K562 (cell line): ENCODE measurements around the gene RBX1.

Source experiments
- CHCHD3 ChIP-seq: fragments of 250-450 bp; sonication (Bioruptor Pico); IDR thresholded peaks from 2 replicates; pipeline ENCODE4 v2.1.2; 2022; ENCODE audit warnings: mild to moderate bottlenecking
- CHD4 ChIP-seq: fragments of 200-600 bp; sonication (generic); IDR thresholded peaks from 3 replicates; pipeline ENCODE4 v1.6.1; 2012; ENCODE audit warnings: low read depth, mild to moderate bottlenecking, mixed read lengths, low read length, inconsistent platforms; ENCODE audit not compliant: insufficient read depth, insufficient replicate concordance, poor library complexity, severe bottlenecking
- EZH2 ChIP-seq: IDR thresholded peaks from 2 replicates; pipeline ENCODE4 v1.6.1; 2012; ENCODE audit warnings: low read depth, mild to moderate bottlenecking, inconsistent platforms, low read length, borderline replicate concordance
- MEF2A ChIP-seq: IDR thresholded peaks from 2 replicates; pipeline ENCODE4 v1.6.1; 2011; ENCODE audit warnings: low read depth, mild to moderate bottlenecking, low read length, moderate library complexity; ENCODE audit not compliant: control insufficient read depth
- MEIS2 ChIP-seq: fragments of 450-650 bp; IDR thresholded peaks from 2 replicates; pipeline ENCODE4 v1.6.1; 2014; ENCODE audit warnings: mild to moderate bottlenecking; ENCODE audit not compliant: partially characterized antibody
- NR3C1 ChIP-seq: sonication (generic); formaldehyde crosslinking; IDR thresholded peaks from 2 replicates; pipeline ENCODE4 v1.8.1; 2022; ENCODE audit warnings: missing genetic modification reagents
- POLR2A ChIP-seq: fragments of 450-650 bp; conservative IDR thresholded peaks from 2 replicates; pipeline ENCODE4 v1.6.1; 2016
- POLR2AphosphoS5 ChIP-seq: IDR thresholded peaks from 2 replicates; pipeline ENCODE4 v1.6.1; 2011; ENCODE audit warnings: mild to moderate bottlenecking, low read depth, low read length, moderate library complexity; ENCODE audit not compliant: control insufficient read depth, insufficient read depth
- RFX5 ChIP-seq: IDR thresholded peaks from 2 replicates; pipeline ENCODE4 v1.6.1; 2011; ENCODE audit warnings: low read depth, mild to moderate bottlenecking, improper control_type of control experiment, low read length
- THRA ChIP-seq: fragments of 450-650 bp; IDR thresholded peaks from 2 replicates; pipeline ENCODE4 v1.6.1; 2017; ENCODE audit warnings: mild to moderate bottlenecking, moderate library complexity
- ZNF23 ChIP-seq: fragments of 250-450 bp; sonication (Bioruptor Pico); IDR thresholded peaks from 2 replicates; pipeline ENCODE4 v1.4.0; 2020; ENCODE audit warnings: mild to moderate bottlenecking
- ZNF232 ChIP-seq: sonication (generic); formaldehyde crosslinking; IDR thresholded peaks from 2 replicates; pipeline ENCODE4 v1.8.0; 2022; ENCODE audit warnings: mild to moderate bottlenecking, missing genetic modification reagents
- ZNF444 ChIP-seq: fragments of 250-450 bp; sonication (Bioruptor Pico); IDR thresholded peaks from 2 replicates; pipeline ENCODE4 v1.4.0; 2020; ENCODE audit warnings: mild to moderate bottlenecking, moderate library complexity
- TF ChIP-seq, protein P1 (sequence below): fragments of 200-800 bp; sonication (Bioruptor generic); IDR thresholded peaks from 2 replicates; pipeline ENCODE4 v1.6.1; 2016; ENCODE audit warnings: missing genetic modification characterization, missing compliant biosample characterization

DNA sequence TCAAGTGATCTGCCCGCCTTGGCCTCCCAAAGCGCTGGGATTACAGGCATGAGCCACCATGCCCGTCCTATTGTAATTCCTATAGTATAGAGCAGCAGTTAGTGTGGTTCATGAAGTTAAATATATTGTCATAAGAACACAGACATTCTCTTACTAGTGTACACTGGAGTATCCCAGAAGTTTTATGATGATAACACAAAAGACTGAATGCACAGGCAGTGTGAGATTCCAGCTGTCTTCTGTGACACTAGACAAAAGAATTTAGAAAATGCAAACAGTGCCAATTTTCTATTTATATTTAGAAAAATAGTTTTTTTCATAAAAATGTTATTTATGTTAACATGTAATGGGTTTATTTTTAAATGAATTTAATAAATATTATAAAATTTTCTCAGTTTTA, 39.4 kb upstream of the RBX1 start:
- TF ChIP-seq POLR2AphosphoS5, result no peak
- TF ChIP-seq CHCHD3 (CRISPR knock-in tag), result no peak
- TF ChIP-seq THRA, result no peak
- TF ChIP-seq EZH2, result no peak
- TF ChIP-seq ZNF232 (CRISPR knock-in tag), result no peak
- no peak for TF ChIP-seq CHD4
- TF ChIP-seq MEIS2, result no peak
- TF ChIP-seq ZNF23 (CRISPR knock-in tag), result no peak
- no peak for TF ChIP-seq RFX5
- TF ChIP-seq NR3C1 (CRISPR knock-in tag), result no peak
- TF ChIP-seq ZNF444 (CRISPR knock-in tag), result no peak
- TF ChIP-seq, protein P1, sequence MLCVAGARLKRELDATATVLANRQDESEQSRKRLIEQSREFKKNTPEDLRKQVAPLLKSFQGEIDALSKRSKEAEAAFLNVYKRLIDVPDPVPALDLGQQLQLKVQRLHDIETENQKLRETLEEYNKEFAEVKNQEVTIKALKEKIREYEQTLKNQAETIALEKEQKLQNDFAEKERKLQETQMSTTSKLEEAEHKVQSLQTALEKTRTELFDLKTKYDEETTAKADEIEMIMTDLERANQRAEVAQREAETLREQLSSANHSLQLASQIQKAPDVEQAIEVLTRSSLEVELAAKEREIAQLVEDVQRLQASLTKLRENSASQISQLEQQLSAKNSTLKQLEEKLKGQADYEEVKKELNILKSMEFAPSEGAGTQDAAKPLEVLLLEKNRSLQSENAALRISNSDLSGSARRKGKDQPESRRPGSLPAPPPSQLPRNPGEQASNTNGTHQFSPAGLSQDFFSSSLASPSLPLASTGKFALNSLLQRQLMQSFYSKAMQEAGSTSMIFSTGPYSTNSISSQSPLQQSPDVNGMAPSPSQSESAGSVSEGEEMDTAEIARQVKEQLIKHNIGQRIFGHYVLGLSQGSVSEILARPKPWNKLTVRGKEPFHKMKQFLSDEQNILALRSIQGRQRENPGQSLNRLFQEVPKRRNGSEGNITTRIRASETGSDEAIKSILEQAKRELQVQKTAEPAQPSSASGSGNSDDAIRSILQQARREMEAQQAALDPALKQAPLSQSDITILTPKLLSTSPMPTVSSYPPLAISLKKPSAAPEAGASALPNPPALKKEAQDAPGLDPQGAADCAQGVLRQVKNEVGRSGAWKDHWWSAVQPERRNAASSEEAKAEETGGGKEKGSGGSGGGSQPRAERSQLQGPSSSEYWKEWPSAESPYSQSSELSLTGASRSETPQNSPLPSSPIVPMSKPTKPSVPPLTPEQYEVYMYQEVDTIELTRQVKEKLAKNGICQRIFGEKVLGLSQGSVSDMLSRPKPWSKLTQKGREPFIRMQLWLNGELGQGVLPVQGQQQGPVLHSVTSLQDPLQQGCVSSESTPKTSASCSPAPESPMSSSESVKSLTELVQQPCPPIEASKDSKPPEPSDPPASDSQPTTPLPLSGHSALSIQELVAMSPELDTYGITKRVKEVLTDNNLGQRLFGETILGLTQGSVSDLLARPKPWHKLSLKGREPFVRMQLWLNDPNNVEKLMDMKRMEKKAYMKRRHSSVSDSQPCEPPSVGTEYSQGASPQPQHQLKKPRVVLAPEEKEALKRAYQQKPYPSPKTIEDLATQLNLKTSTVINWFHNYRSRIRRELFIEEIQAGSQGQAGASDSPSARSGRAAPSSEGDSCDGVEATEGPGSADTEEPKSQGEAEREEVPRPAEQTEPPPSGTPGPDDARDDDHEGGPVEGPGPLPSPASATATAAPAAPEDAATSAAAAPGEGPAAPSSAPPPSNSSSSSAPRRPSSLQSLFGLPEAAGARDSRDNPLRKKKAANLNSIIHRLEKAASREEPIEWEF (CRISPR knock-in tag), result no peak
- TF ChIP-seq MEF2A, result no peak
- no peak for TF ChIP-seq POLR2A
